GM23338 (cell line): ENCODE measurements around the gene SF3A1. TPM values are rescaled to one million over a fixed set of nuclear protein-coding genes. Genes with fewer than 3 reads are reported as not detected.
A peak's percentile ranks its signal among the peaks of the same experiment; 100 is the strongest.

Experiments used
- ATAC-seq: fragments of 200-7000 bp; cut with Tn5 transposase; 3 replicates; pipeline ENCODE4 v1.9.1; 2020
- DNase-seq: peaks from one replicate; pipeline ENCODE4 v3.0.0-alpha.2; 2015; ENCODE audit warnings: low spot score
- H2AFZ ChIP-seq: fragments of 200-600 bp; sonication (generic); 2 replicates; pipeline ENCODE4 v1.8.0; 2016; ENCODE audit warnings: antibody characterized with exemption, mild to moderate bottlenecking, moderate library complexity
- H3F3A ChIP-seq: fragments of 200-600 bp; sonication (generic); replicated peaks from 2 replicates; pipeline ENCODE4 v1.8.0; 2017; ENCODE audit warnings: antibody characterized with exemption, mixed run types, low read depth
- H3K27ac ChIP-seq: fragments of 200-600 bp; sonication (generic); 2 replicates; pipeline ENCODE4 v1.6.1; 2016; ENCODE audit warnings: low read depth
- H3K27me3 ChIP-seq: fragments of 200-600 bp; sonication (generic); 2 replicates; pipeline ENCODE4 v1.8.0; 2016; ENCODE audit warnings: mild to moderate bottlenecking, mixed run types, moderate library complexity; ENCODE audit not compliant: insufficient read depth
- H3K36me3 ChIP-seq: fragments of 200-600 bp; sonication (generic); 2 replicates; pipeline ENCODE4 v1.8.0; 2016; ENCODE audit warnings: mild to moderate bottlenecking; ENCODE audit not compliant: insufficient read depth
- H3K4me1 ChIP-seq: fragments of 200-600 bp; sonication (generic); 2 replicates; pipeline ENCODE4 v1.8.0; 2016; ENCODE audit warnings: mild to moderate bottlenecking, moderate library complexity; ENCODE audit not compliant: insufficient read depth
- H3K4me2 ChIP-seq: fragments of 200-600 bp; sonication (generic); 2 replicates; pipeline ENCODE4 v1.7.1; 2017; ENCODE audit warnings: mixed run types
- H3K4me3 ChIP-seq: fragments of 200-600 bp; sonication (generic); 2 replicates; pipeline ENCODE4 v1.6.1; 2016; ENCODE audit warnings: mixed run types
- H3K79me2 ChIP-seq: fragments of 200-600 bp; sonication (generic); replicated peaks from 2 replicates; pipeline ENCODE4 v1.8.0; 2017; ENCODE audit warnings: mild to moderate bottlenecking; ENCODE audit not compliant: insufficient read depth
- H3K9me2 ChIP-seq: fragments of 200-600 bp; sonication (generic); 2 replicates; pipeline ENCODE4 v1.8.0; 2017; ENCODE audit not compliant: insufficient read depth
- H4K20me1 ChIP-seq: fragments of 200-600 bp; sonication (generic); replicated peaks from 2 replicates; pipeline ENCODE4 v1.8.0; 2017; ENCODE audit warnings: mild to moderate bottlenecking; ENCODE audit not compliant: insufficient read depth
- H3K27ac Mint-ChIP-seq: 2 replicates; pipeline ENCODE4 v1.8.0; 2020; ENCODE audit warnings: inconsistent platforms, mild to moderate bottlenecking, moderate library complexity, mixed read lengths
- H3K27me3 Mint-ChIP-seq: 3 replicates; pipeline ENCODE4 v1.8.0; 2022; ENCODE audit warnings: low read depth, mild to moderate bottlenecking, moderate library complexity, mixed read lengths, inconsistent platforms; ENCODE audit not compliant: insufficient read depth, poor library complexity
- H3K36me3 Mint-ChIP-seq: 3 replicates; pipeline ENCODE4 v1.8.0; 2021; ENCODE audit warnings: low read depth, mild to moderate bottlenecking, inconsistent platforms, moderate library complexity, mixed read lengths
- H3K4me1 Mint-ChIP-seq: 3 replicates; pipeline ENCODE4 v1.8.0; 2020; ENCODE audit warnings: mild to moderate bottlenecking, inconsistent platforms, mixed read lengths
- H3K4me3 Mint-ChIP-seq: 3 replicates; pipeline ENCODE4 v1.8.0; 2021; ENCODE audit warnings: moderate library complexity, mild to moderate bottlenecking, inconsistent platforms, mixed read lengths
- H3K9me3 Mint-ChIP-seq: 3 replicates; pipeline ENCODE4 v1.8.0; 2020; ENCODE audit warnings: moderate library complexity, mild to moderate bottlenecking, inconsistent platforms, mixed read lengths
- CREB1 ChIP-seq: fragments of 250-450 bp; sonication (Bioruptor Pico); IDR thresholded peaks from 2 replicates; pipeline ENCODE4 v1.5.0; 2020; ENCODE audit warnings: low read depth, mild to moderate bottlenecking, moderate library complexity
- ETS1 ChIP-seq: IDR thresholded peaks from 2 replicates; pipeline ENCODE4 v1.6.1; 2016; ENCODE audit warnings: antibody characterized with exemption
- EZH2 ChIP-seq: fragments of 200-600 bp; sonication (generic); IDR thresholded peaks from one replicate; pipeline ENCODE4 v1.8.0; 2017; ENCODE audit warnings: antibody characterized with exemption, mild to moderate bottlenecking, low read depth; ENCODE audit not compliant: unreplicated experiment
- EZH2phosphoT487 ChIP-seq: fragments of 200-600 bp; sonication (generic); IDR thresholded peaks from one replicate; pipeline ENCODE4 v1.8.1; 2018; ENCODE audit warnings: antibody characterized with exemption; ENCODE audit not compliant: unreplicated experiment
- JUNB ChIP-seq: IDR thresholded peaks from one replicate; pipeline ENCODE4 v1.6.1; 2016; ENCODE audit warnings: antibody characterized with exemption; ENCODE audit not compliant: unreplicated experiment
- NANOG ChIP-seq: IDR thresholded peaks from 2 replicates; pipeline ENCODE4 v1.6.1; 2016; ENCODE audit warnings: antibody characterized with exemption, borderline replicate concordance
- POLR2AphosphoS5 ChIP-seq: IDR thresholded peaks from 2 replicates; pipeline ENCODE4 v1.6.1; 2016; ENCODE audit warnings: antibody characterized with exemption, low read depth
- REST ChIP-seq: IDR thresholded peaks from one replicate; pipeline ENCODE4 v1.6.1; 2018; ENCODE audit warnings: antibody characterized with exemption; ENCODE audit not compliant: unreplicated experiment
- STAT1 ChIP-seq: IDR thresholded peaks from one replicate; pipeline ENCODE4 v1.6.1; 2016; ENCODE audit warnings: antibody characterized with exemption; ENCODE audit not compliant: unreplicated experiment
- ZNF114 ChIP-seq: fragments of 250-450 bp; sonication (Bioruptor Pico); IDR thresholded peaks from 2 replicates; pipeline ENCODE4 v1.5.0; 2020; ENCODE audit warnings: mild to moderate bottlenecking, moderate library complexity
- ZNF331 ChIP-seq: fragments of 250-450 bp; sonication (Bioruptor Pico); IDR thresholded peaks from 2 replicates; pipeline ENCODE4 v1.5.0; 2020; ENCODE audit warnings: low read depth, mild to moderate bottlenecking, moderate library complexity
- polyA plus RNA-seq: library from polyadenylated mRNA; unstranded; fragments of >200 nt; fragmentation: Nextera tagmentation; extraction: Ambion mirVana; gene quantifications from 2 replicates; pipeline ENCODE4 v1.2.1, GENCODE V29; 2016
- total RNA-seq: library from RNA; depleted of rRNA; stranded (reverse); fragments of >200 nt; shearing (Covaris generic); gene quantifications from 2 replicates; pipeline ENCODE4 v1.2.3, GENCODE V29; 2014

The SF3A1 gene
- total and polyA plus RNA-seq, 2 experiments from 2014 or later: 107 to 108 TPM

DNA sequence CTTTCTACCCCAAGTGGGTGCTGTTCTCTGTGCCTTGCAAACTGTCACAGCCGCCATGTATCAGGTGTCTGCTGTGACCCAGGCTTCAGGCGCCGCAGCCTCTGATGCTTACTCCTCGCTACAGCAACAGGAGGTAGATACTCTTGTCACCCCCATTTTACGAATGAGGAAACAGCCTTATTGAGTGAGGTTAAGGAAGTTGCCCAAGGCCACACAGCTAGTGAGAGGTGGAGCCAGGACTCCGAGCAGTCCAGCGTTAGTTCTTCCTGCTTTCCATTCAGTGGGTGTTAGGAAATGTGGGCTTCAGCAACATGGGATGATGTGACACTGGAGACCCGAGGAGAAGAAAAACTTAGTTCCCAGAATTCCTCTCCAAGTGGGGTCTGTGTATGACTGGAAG is 16.2 kb upstream of the SF3A1 start:
- no peaks in the 10 kb centered on the region; the same call in 2 of the 3 replicates for H3K9me3 Mint-ChIP-seq
- Histone ChIP-seq H3K79me2 (no peaks in the 10 kb centered on the region), H3K4me1 (no peaks in the 10 kb centered on the region), H3F3A (no peaks in the 10 kb centered on the region; the same call in 1 of the 2 replicates), H3K27ac (no peak overlapping the region), H4K20me1 (no peaks in the 10 kb centered on the region), H3K4me2 (no peak overlapping the region), H3K4me3 (no peak overlapping the region), H3K27me3 (no peaks in the 10 kb centered on the region), H3K36me3 (no peaks in the 10 kb centered on the region), H2AFZ (no peak overlapping the region), H3K9me2 (no peaks in the 10 kb centered on the region)
- peaks cover 5% of the 10 kb centered on the region for H3K4me1 Mint-ChIP-seq
- TF ChIP-seq JUNB (no peak), ZNF114 (CRISPR knock-in tag) (no peak), EZH2 (no peak)
- no peak for ATAC-seq
- peaks cover 16% of the 10 kb centered on the region for H3K27me3 Mint-ChIP-seq
- no peak overlapping the region for H3K4me3 Mint-ChIP-seq
- peaks cover 5% of the 10 kb centered on the region for H3K36me3 Mint-ChIP-seq
- no peak for DNase-seq
- H3K27ac Mint-ChIP-seq: no peak overlapping the region

DNA sequence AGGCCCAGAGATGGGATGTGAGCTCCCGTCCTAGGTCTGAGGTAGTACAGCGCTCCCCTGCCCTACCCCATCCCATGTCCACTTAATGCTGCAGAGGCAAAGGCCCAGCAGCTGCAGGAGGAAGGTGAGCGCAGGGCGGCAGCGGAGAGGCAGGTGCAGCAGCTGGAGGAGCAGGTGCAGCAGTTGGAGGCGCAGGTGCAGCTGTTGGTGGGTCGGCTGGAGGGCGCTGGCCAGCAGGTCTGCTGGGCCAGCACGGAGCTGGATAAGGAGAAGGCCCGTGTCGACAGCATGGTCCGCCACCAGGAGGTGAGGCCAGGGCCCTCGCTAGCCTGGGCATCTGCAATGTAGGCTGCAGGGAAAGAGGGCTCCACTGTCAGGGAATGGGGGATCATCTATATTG is 15.3 kb upstream of the SF3A1 start:
- H3K4me3 Mint-ChIP-seq: no peak overlapping the region
- peak overlapping the region; percentile 51; the same call in 1 of the 2 replicates for H3K27ac Mint-ChIP-seq
- peaks cover 3% of the 10 kb centered on the region for H3K36me3 Mint-ChIP-seq
- ATAC-seq: peak; percentile 47
- no peaks in the 10 kb centered on the region for H3K79me2 ChIP-seq
- no peaks in the 10 kb centered on the region for H3K9me2 ChIP-seq
- H3K4me2 ChIP-seq: no peak overlapping the region
- no peaks in the 10 kb centered on the region for H3K4me1 ChIP-seq
- H3K27me3 Mint-ChIP-seq: peaks cover 15% of the 10 kb centered on the region
- no peaks in the 10 kb centered on the region for H3K27me3 ChIP-seq
- no peak overlapping the region for H3K4me3 ChIP-seq
- H3K27ac ChIP-seq: no peak overlapping the region
- DNase-seq: peak; percentile 32
- H3K9me3 Mint-ChIP-seq: no peaks in the 10 kb centered on the region; the same call in 2 of the 3 replicates
- H2AFZ ChIP-seq: no peak overlapping the region
- no peaks in the 10 kb centered on the region for H4K20me1 ChIP-seq
- H3K36me3 ChIP-seq: no peaks in the 10 kb centered on the region
- TF ChIP-seq CREB1 (CRISPR knock-in tag) (no peak), REST (no peak), ZNF331 (CRISPR knock-in tag) (no peak), EZH2phosphoT487 (no peak), POLR2AphosphoS5 (no peak), NANOG (no peak), STAT1 (no peak), ETS1 (no peak), JUNB (no peak)
- H3K4me1 Mint-ChIP-seq: peaks cover 5% of the 10 kb centered on the region
- H3F3A ChIP-seq: no peaks in the 10 kb centered on the region; the same call in 1 of the 2 replicates
